Measurements from ENCODE around the gene EIF2AK2.

Gene EIF2AK2

DNA sequence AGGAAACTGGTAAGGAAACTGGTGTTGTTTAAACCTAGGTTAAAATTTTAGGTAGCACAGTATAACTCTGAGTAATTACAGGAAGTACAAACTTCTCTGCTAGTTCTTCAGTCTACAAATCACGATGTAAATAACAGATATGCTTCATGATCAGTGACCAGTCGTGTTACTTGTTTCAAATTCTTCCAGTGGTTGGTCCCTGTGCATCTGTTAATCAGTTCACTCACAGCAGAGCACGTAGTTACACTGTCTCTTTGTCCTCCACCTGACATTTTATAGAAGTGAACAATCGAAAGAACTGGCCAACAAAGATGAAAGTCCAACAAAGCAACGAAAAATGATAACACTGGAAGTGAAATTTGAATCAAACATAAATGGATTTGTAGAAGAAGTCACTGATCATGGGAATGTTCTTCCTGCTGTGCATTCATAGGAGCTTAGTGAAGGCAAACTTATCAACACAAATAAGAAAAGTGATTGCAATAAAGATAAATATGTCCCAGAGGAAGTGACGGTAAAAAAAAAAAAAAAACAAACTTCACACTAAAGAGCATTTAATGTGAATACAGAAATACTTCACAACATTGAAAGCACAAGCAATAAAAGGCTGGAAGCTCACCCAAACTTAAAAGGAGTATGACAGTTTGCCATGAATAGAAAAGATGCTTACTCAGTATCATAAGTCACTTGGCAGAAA, 7.0 kb downstream of the EIF2AK2 start:
- FAIRE-seq, result peak; percentile 21
- DNase-seq (ENCODE audit: insufficient read length, low spot score), result no peak
- TF ChIP-seq, protein P1, sequence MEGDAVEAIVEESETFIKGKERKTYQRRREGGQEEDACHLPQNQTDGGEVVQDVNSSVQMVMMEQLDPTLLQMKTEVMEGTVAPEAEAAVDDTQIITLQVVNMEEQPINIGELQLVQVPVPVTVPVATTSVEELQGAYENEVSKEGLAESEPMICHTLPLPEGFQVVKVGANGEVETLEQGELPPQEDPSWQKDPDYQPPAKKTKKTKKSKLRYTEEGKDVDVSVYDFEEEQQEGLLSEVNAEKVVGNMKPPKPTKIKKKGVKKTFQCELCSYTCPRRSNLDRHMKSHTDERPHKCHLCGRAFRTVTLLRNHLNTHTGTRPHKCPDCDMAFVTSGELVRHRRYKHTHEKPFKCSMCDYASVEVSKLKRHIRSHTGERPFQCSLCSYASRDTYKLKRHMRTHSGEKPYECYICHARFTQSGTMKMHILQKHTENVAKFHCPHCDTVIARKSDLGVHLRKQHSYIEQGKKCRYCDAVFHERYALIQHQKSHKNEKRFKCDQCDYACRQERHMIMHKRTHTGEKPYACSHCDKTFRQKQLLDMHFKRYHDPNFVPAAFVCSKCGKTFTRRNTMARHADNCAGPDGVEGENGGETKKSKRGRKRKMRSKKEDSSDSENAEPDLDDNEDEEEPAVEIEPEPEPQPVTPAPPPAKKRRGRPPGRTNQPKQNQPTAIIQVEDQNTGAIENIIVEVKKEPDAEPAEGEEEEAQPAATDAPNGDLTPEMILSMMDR (IDR thresholded peaks at IDR 0.05; ENCODE audit: insufficient read depth, missing control alignments), result no peak

DNA sequence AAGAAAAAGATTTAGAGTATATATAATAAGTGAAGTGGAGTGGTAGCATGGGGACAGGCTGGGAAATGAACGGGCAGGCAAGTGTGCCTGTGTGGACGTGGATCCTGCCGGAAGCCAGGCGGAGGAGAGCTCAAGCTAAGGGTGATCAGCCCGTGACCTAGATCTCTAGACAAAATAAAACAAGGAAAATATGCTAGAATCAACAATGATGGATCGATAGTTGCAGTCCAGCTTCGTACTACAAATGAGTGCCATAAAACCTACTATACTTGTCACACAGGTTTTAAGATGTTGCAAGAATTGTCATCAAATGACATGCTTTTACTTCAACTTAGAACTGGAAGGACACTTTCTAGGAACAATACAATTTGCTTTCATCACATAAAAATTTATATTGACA, 8.5 kb downstream of the EIF2AK2 start:
- TF ChIP-seq, protein P1 (IDR thresholded peaks at IDR 0.05; ENCODE audit: insufficient read depth, missing control alignments), result no peak
- FAIRE-seq (no peak), DNase-seq (ENCODE audit: insufficient read length, low spot score) (no peak)

DNA sequence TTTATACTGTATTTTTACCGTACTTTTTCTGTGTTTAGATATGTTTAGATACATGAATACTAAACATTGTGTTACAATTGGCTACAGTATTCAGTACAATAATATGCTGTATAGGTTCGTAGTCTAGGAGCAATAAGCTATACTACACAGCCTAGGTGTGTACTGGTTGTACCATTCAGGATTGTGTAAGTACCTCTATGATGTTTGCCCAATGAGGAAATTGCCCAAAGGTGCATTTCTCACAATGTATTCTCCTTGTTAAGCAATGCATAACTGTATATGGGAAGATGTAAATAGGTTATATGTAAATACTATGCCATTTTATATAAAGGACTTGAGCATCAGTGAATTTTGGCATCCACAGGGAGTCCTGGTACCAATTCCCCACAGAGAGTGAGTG, 10.7 kb downstream of the EIF2AK2 start:
- DNase-seq (ENCODE audit: insufficient read length, low spot score) (no peak), FAIRE-seq (no peak)
- TF ChIP-seq, protein P1 (IDR thresholded peaks at IDR 0.05; ENCODE audit: insufficient read depth, missing control alignments), result no peak

DNA sequence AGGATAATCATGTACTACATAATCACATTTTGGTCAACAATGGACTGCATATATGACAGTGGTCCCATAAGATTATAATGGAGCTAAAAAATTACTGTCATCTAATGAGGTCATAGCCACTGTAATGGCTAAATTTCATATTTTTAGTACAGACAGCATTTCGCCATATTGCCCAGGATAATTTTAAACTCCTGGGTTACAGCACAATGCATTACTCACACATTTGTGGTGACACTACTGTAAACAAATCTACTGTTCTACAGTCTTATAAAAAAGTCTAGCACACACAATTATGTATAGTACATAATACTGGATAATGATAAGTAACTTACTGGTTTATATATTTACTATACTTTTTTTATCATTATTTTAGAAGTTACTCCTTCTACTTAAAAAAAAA, 12.8 kb downstream of the EIF2AK2 start:
- no peak for DNase-seq (ENCODE audit: insufficient read length, low spot score)
- FAIRE-seq, result no peak
- TF ChIP-seq, protein P1 (IDR thresholded peaks at IDR 0.05; ENCODE audit: insufficient read depth, missing control alignments), result no peak

DNA sequence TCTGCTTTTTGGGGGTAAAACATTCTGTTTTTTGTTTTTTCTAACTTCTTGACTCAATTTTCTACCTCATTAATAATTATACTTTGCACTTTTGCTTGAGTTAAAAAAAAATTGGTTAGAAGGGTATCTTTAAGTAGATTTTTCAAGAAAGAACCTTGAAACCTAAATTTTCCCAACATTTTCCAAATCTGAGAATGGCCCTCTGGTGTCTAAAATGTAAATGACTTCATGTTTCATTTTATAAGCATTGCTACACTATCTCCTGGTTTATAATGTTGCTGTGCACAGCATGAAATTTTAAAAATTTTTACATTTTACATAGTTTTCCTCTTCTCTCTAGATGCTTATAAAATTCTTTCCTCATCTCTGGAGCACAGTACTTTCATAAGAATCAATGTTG, 14.2 kb downstream of the EIF2AK2 start:
- DNase-seq (ENCODE audit: insufficient read length, low spot score) (no peak), FAIRE-seq (no peak)
- TF ChIP-seq, protein P1 (IDR thresholded peaks at IDR 0.05; ENCODE audit: insufficient read depth, missing control alignments), result no peak

DNA sequence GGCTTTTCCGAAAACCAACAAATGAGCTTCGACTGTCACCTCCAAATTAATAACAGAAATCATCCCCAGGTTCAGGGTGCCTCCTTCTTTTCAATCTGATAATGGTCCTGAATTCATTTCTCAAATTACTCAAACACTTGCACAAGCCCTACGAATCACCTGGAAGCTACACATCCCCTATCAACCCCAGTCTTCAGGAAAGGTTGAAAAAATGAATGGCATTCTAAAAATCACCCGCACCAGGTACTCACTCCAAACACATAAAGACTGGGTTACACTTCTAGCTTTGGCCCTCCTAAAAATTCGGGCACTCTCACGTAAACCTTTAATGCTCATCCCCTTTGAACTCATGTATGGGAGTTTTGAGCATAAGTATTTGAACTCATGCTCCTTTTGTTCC, 23.9 kb downstream of the EIF2AK2 start:
- TF ChIP-seq, protein P1 (IDR thresholded peaks at IDR 0.05; ENCODE audit: insufficient read depth, missing control alignments), result no peak
- no peak for FAIRE-seq
- no peak for DNase-seq (ENCODE audit: insufficient read length, low spot score)

DNA sequence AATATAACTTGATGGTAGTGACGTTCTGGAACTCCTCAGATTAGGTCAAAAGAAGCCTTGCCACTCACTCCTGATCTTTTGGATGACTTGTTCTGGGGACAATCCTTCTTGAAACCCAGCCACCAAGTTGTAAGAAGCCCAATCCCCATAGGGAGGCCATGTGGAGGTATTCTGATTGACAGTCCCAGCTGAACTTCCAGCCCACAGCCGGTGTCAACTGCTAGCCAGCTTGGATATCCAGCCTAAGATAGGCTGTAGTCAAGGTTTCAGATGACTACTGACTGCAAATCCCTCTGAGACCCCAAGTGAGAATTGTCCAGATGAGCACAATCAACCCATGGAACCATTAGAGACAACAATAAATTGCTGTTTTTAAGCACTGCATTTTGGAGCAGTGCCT, 31.4 kb downstream of the EIF2AK2 start:
- FAIRE-seq (no peak), DNase-seq (ENCODE audit: insufficient read length, low spot score) (no peak)
- TF ChIP-seq, protein P1 (IDR thresholded peaks at IDR 0.05; ENCODE audit: insufficient read depth, missing control alignments), result no peak

All from D721Med (cell line).